Measurements from ENCODE around the gene PCNX2.

Gene PCNX2

DNA sequence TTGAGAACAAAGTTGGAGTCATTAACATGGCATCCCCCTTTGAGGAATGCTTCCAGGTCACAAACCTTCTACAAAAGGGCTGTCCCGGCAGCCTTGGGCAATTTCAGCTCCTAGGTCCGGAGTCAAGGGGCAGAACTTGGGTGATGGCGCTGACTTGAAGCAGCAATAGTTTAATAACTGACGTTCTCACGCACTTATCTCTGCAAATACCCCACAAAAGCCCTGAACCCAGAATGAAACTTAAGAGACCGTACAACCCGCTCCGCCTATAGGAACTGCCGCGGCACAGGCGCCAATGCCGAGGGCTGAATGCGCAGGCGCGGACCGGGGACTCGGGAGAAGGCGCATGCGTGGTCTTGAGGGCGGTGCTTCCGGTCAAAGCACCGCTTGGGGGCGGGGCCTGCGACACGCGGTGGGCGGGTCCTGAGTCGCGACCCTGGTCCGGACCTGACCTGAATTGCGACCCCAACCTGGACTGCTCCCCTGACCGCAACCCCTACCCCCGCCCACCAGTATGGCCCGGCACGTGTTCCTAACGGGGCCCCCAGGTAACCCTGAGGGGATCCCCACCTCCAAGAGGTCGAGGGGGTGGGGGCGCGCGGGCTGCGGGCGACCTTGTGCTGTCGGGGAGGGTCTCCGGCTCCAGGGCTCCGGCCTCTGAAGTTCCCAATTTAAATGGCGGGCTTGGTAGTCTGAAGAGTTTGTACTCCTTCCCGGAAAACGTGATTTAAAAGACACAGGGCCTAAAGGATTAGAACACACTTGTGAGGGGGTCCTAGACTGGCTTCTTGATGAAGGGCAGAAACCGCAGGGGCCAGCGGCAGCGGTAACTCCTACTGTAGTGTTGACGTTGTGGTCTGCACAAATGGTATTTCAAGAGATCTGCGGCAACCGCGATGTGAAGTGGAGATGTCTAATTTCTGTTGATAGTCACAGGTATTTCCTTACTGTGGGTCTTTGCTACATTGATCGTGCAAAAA, 345.0 kb downstream of the PCNX2 start, which contains the start of gene NTPCR:
Gene NTPCR, plus strand, starts transcription at position 415 of the 980 bp plus-strand sequence. Its CDS starts 100 bp downstream, at position 515.
- DNase-seq, result peak; percentile 95

- DNase-seq, result no peak
These were observed 345.8 kb downstream of the PCNX2 start for GRCh38 chr1:232949636-232950196.

- no peak for DNase-seq
These were observed 351.2 kb downstream of the PCNX2 start for GRCh38 chr1:232944347-232944746.

GRCh38 chr1:232943679-232944252, 351.8 kb downstream of the PCNX2 start:
- no peak for DNase-seq

- DNase-seq, result no peak
These were observed 352.9 kb downstream of the PCNX2 start for GRCh38 chr1:232942413-232943294.

DNA sequence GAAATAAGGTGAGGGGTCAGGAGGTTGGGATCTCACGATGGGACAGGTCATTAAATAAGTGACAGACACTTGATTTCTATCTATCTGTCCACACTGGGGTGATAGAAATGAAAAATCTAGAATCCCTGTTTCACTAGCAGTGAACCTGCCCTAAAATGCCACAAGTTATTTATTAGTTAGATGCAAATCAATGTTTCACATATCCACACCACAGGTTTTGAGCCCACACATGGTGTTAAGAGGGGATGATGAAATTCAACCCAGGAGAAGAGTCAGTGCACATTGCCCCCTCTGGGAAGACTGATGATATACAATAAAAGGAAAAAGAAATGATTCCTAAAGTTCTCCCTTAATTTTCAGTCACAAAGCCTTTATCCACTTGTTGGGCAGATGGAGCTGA, 355.3 kb downstream of the PCNX2 start:
- DNase-seq, result no peak

- DNase-seq, result no peak
These were observed 355.8 kb downstream of the PCNX2 start for GRCh38 chr1:232939748-232940147.

DNA sequence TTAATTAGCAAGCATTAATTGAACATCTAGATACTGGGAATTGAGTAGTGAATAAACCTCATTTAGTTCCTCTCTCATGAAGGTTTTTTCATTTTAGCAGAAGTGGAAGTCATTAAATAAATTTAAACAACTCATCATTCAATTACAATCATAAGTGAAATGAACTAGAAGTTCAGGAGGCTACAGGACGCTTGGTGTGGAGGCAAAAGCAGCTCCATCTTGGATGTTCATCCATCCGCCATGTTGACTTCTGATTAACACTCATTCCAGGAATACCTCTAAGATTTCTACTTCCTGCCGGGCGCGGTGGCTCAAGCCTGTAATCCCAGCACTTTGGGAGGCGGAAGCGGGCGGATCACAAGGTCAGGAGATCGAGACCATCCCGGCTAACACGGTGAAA, 356.6 kb downstream of the PCNX2 start:
- no peak for DNase-seq

GRCh38 chr1:232937741-232938375, 357.7 kb downstream of the PCNX2 start:
- no peak for DNase-seq

- no peak for DNase-seq
These were observed 358.6 kb downstream of the PCNX2 start for GRCh38 chr1:232936941-232937340.

All from midbrain (tissue), 1 donor.